AG04449 (cell line): Measurements from ENCODE around the gene HDGFL2.

Source experiments
- CTCF ChIA-PET: fragments of 350-600 bp; formaldehyde crosslinking; extraction: SDS; loops from one replicate; lab custom pipeline; 2021; ENCODE audit warnings: antibody characterized with exemption; lab: Yijun Ruan, JAX
- POLR2A ChIA-PET: fragments of 400-600, 350-600 bp; formaldehyde crosslinking; extraction: SDS; loops from one replicate; lab custom pipeline; 2020; ENCODE audit warnings: antibody characterized with exemption, inconsistent platforms; lab: Yijun Ruan, JAX
- DNase-seq: peaks from one replicate; pipeline ENCODE4 v3.0.0-alpha.2; 2010; ENCODE audit warnings: low read depth, low spot score
- H3K4me3 ChIP-seq: 2 replicates; pipeline ENCODE4 v1.5.1; 2011; ENCODE audit warnings: low read depth, mild to moderate bottlenecking, control low read depth, low read length
- CTCF ChIP-seq: IDR thresholded peaks from one replicate; pipeline ENCODE4 v1.5.1; 2011; ENCODE audit warnings: mild to moderate bottlenecking, moderate library complexity, low read length, control low read depth, inconsistent platforms; ENCODE audit not compliant: insufficient read depth; ENCODE audit errors: missing control alignments

HDGFL2 gene

GRCh38 chr19:4495471-4495870, 23.4 kb downstream of the HDGFL2 start:
- TF ChIP-seq CTCF = peak; percentile 4
- POLR2A ChIA-PET = no interaction called here
- CTCF ChIA-PET = no interaction called here
- no peak for DNase-seq
- no peak overlapping the region for H3K4me3 ChIP-seq

- H3K4me3 ChIP-seq = no peak overlapping the region
- ChIA-PET POLR2A (no interaction called here), CTCF (no interaction called here)
- DNase-seq = no peak
- no peak for TF ChIP-seq CTCF
These were observed 24.2 kb downstream of the HDGFL2 start for GRCh38 chr19:4496304-4496703.

GRCh38 chr19:4497770-4498389, 25.8 kb downstream of the HDGFL2 start:
- CTCF ChIA-PET = no interaction called here
- no peak for DNase-seq
- TF ChIP-seq CTCF = no peak
- POLR2A ChIA-PET = no interaction called here
- H3K4me3 ChIP-seq = no peak overlapping the region

- TF ChIP-seq CTCF = no peak
- CTCF ChIA-PET = no interaction called here
- DNase-seq = no peak
- POLR2A ChIA-PET = no interaction called here
- no peak overlapping the region for H3K4me3 ChIP-seq
These were observed 26.6 kb downstream of the HDGFL2 start for GRCh38 chr19:4498694-4499093.

- ChIA-PET POLR2A (no interaction called here), CTCF (no interaction called here)
- no peak overlapping the region for H3K4me3 ChIP-seq
- DNase-seq = no peak
- no peak for TF ChIP-seq CTCF
These were observed 27.2 kb downstream of the HDGFL2 start for GRCh38 chr19:4499318-4499717.

GRCh38 chr19:4499855-4500254, 27.8 kb downstream of the HDGFL2 start:
- TF ChIP-seq CTCF = no peak
- ChIA-PET POLR2A (no interaction called here), CTCF (interaction anchor here (0.7 kb wide), 1 partner anchor 113 kb away, joined by 3 read pairs; no protein-coding TSS in a partner anchor)

More at GRCh38 chr19:4499855-4500254, 27.8 kb downstream of the HDGFL2 start:
- DNase-seq = no peak
- H3K4me3 ChIP-seq = no peak overlapping the region
